Esophagus muscularis mucosa (tissue), 4 donors: ENCODE data around the gene HIRIP3. TPM values are rescaled to one million over a fixed set of nuclear protein-coding genes. Genes with fewer than 3 reads are reported as not detected.
A peak's percentile ranks its signal among the peaks of the same experiment; 100 is the strongest.
"Not testable (repeated sequence)": the region's sequence is repeated elsewhere in the genome, so short reads cannot be mapped to it uniquely, and the experiment has no call there.

ENCODE experiments used
- DNase-seq: peaks from one replicate; pipeline ENCODE4 v3.0.0-alpha.2; 2017; ENCODE audit errors: extremely low spot score
- H3K27ac ChIP-seq, 4 donors: fragments of 200-600 bp; sonication (generic); replicated peaks in 1 of 4; 1 replicate in 3 of 4; 2 replicates in 1 of 4; pipeline ENCODE4 v1.5.1; 2016 to 2019; ENCODE audit warnings: mild to moderate bottlenecking in 1 of 4
- H3K27me3 ChIP-seq, 4 donors: fragments of 200-600 bp; sonication (generic); one replicate each; pipeline versions ENCODE4 v1.5.1 to v1.6.0; 2016 to 2019
- H3K36me3 ChIP-seq, 4 donors: fragments of 200-600 bp; sonication (generic); one replicate each; pipeline ENCODE4 v1.5.1; 2016 to 2019
- H3K4me1 ChIP-seq, 4 donors: fragments of 200-600 bp; sonication (generic); one replicate each; pipeline ENCODE4 v1.5.1; 2016 to 2019
- H3K4me3 ChIP-seq, 4 donors: fragments of 200-600 bp; sonication (generic); 1 replicate in 2 of 4; 2 replicates in 2 of 4; pipeline ENCODE4 v1.5.1; 2016 to 2019; ENCODE audit warnings: mild to moderate bottlenecking in 4 of 4, moderate library complexity in 1 of 4
- H3K9me3 ChIP-seq, 4 donors: fragments of 200-600 bp; sonication (generic); 1 replicate in 3 of 4; 2 replicates in 1 of 4; pipeline ENCODE4 v1.5.1; 2016 to 2019
- CTCF ChIP-seq, 3 experiments: fragments of 200-600 bp in 2 of 3; fragments of 450-650 bp in 1 of 3; sonication (generic) in 2 of 3; IDR thresholded peaks; one replicate each; pipeline ENCODE4 v1.5.1; 2017 to 2019; ENCODE audit warnings: antibody characterized with exemption in 3 of 3, mild to moderate bottlenecking in 2 of 3, moderate library complexity in 1 of 3
- EP300 ChIP-seq: sonication (generic); formaldehyde crosslinking; IDR thresholded peaks from one replicate; pipeline ENCODE4 v1.6.1; 2017; ENCODE audit warnings: antibody characterized with exemption
- POLR2A ChIP-seq: fragments of 450-650 bp; IDR thresholded peaks from one replicate; pipeline ENCODE4 v1.6.1; 2017; ENCODE audit warnings: antibody characterized with exemption, moderate library complexity, mild to moderate bottlenecking, low read depth
- POLR2AphosphoS5 ChIP-seq, 2 donors: sonication (generic); formaldehyde crosslinking; IDR thresholded peaks; one replicate each; pipeline ENCODE4 v1.6.1; 2017; ENCODE audit warnings: antibody characterized with exemption in 2 of 2
- WGBS: methylation state at CpG from one replicate; pipeline ENCODE4 v1.1.5; 2018; 5-methylcytosine and 5-hydroxymethylcytosine counted together
- intact Hi-C: fragments of 100-400 bp; cut with DNase I; formaldehyde crosslinking; loops from one replicate; pipeline ENCODE4 v1.15.1; 2023
- total RNA-seq, 4 donors: library from RNA; depleted of rRNA; stranded (reverse); fragments of >200 nt; gene quantifications; one replicate each; pipeline versions ENCODE4 v1.1.0 to v1.2.1, GENCODE V29; 2016

Gene HIRIP3
- total RNA-seq, 4 donors from 2014 or later: 20.8 to 39.4 (median 22.1) TPM

GRCh38 chr16:29963021-29963743 is 32.2 kb downstream of the HIRIP3 start:
- intact Hi-C loops: loop anchor here (5.0 kb wide), 1 partner anchor 36 kb away; the partner anchor contains the start of gene KCTD13
- peak overlapping the region; percentile 73 to 95 (median 80) for H3K4me3 ChIP-seq

GRCh38 chr16:29962344-29962994 is 32.9 kb downstream of the HIRIP3 start:
- H3K4me3 ChIP-seq: peak overlapping the region; percentile 73 to 95 (median 80)
- no peaks in the 10 kb centered on the region for H3K27me3 ChIP-seq
- peaks cover 0 to 33% (median 6%) of the 10 kb centered on the region in 4 donors for H3K36me3 ChIP-seq
- DNase-seq: no peak
- H3K4me1 ChIP-seq: peaks cover 8 to 34% (median 25%) of the 10 kb centered on the region in 4 donors
- WGBS: 4% methylated on average over 17 of the region's 18 CpGs
- intact Hi-C loops: loop anchor here (5.0 kb wide), 1 partner anchor 35 kb away; the partner anchor contains the start of gene KCTD13
- TF ChIP-seq POLR2AphosphoS5 (IDR thresholded peaks at IDR 0.05): no peak
- TF ChIP-seq CTCF (IDR thresholded peaks at IDR 0.05): no peak
- TF ChIP-seq EP300: no peak
- no peak for TF ChIP-seq POLR2A
- H3K9me3 ChIP-seq: no peaks in the 10 kb centered on the region
- peak overlapping the region; percentile 92 to 95 (median 94) for H3K27ac ChIP-seq

More at GRCh38 chr16:29963021-29963743, 32.2 kb downstream of the HIRIP3 start:
- Histone ChIP-seq H3K27me3 (no peaks in the 10 kb centered on the region), H3K4me1 (peaks cover 8 to 34% (median 25%) of the 10 kb centered on the region in 4 donors), H3K9me3 (no peaks in the 10 kb centered on the region), H3K36me3 (peaks cover 0 to 40% (median 11%) of the 10 kb centered on the region in 4 donors), H3K27ac (peak overlapping the region; percentile 92 to 95 (median 94))
- no peak for TF ChIP-seq POLR2AphosphoS5 (IDR thresholded peaks at IDR 0.05)
- TF ChIP-seq EP300: no peak
- TF ChIP-seq CTCF (IDR thresholded peaks at IDR 0.05): no peak
- TF ChIP-seq POLR2A: no peak
- WGBS: 84% methylated on average over 14 of the region's 14 CpGs
- no peak for DNase-seq

GRCh38 chr16:29961479-29962343 is 33.7 kb downstream of the HIRIP3 start, which contains the start of gene TMEM219:
Gene TMEM219 (plus strand): TSS chr16:29962079. CDS start chr16:29963144, 1,065 bp downstream.
- Histone ChIP-seq H3K36me3 (peaks cover 0 to 26% (median 6%) of the 10 kb centered on the region in 4 donors), H3K4me1 (peaks cover 8 to 34% (median 25%) of the 10 kb centered on the region in 4 donors), H3K27me3 (no peaks in the 10 kb centered on the region), H3K4me3 (peak within 1 kb of the TSS; percentile 73 to 95 (median 80)), H3K27ac (peak within 1 kb of the TSS; percentile 92 to 95 (median 94)), H3K9me3 (no peaks in the 10 kb centered on the region)
- peak; percentile 96 for DNase-seq
- intact Hi-C loops: loop anchor here (5.0 kb wide), 1 partner anchor 34 kb away; the partner anchor contains the start of gene KCTD13
- WGBS: under 1% methylated on average over 45 of the region's 75 CpGs
- TF ChIP-seq POLR2AphosphoS5 (IDR thresholded peaks at IDR 0.05) (peak; percentile 78 to 90), POLR2A (peak; percentile 26), EP300 (no peak), CTCF (IDR thresholded peaks at IDR 0.05) (peak; percentile 33 to 59 (median 59))

GRCh38 chr16:29961127-29961478 is 34.3 kb downstream of the HIRIP3 start:
- 62% methylated on average over 10 of the region's 10 CpGs for WGBS
- Histone ChIP-seq H3K4me1 (peaks cover 8 to 34% (median 25%) of the 10 kb centered on the region in 4 donors), H3K4me3 (peak overlapping the region; percentile 73 to 95 (median 80)), H3K27ac (peak overlapping the region; percentile 92 to 95 (median 94)), H3K9me3 (no peaks in the 10 kb centered on the region), H3K36me3 (peaks cover 0 to 21% (median 6%) of the 10 kb centered on the region in 4 donors), H3K27me3 (no peaks in the 10 kb centered on the region)
- TF ChIP-seq POLR2A (no peak), POLR2AphosphoS5 (IDR thresholded peaks at IDR 0.05) (no peak), CTCF (IDR thresholded peaks at IDR 0.05) (no peak), EP300 (no peak)
- no peak for DNase-seq
- intact Hi-C loops: loop anchor here (5.0 kb wide), 1 partner anchor 34 kb away; the partner anchor contains the start of gene KCTD13

GRCh38 chr16:29959821-29960220 is 35.6 kb downstream of the HIRIP3 start:
- not testable (repeated sequence) for H3K9me3 ChIP-seq, H3K4me3 ChIP-seq, H3K36me3 ChIP-seq, H3K27me3 ChIP-seq, DNase-seq, H3K27ac ChIP-seq
- 88% methylated on average over 4 of the region's 4 CpGs for WGBS
- intact Hi-C loops: loop anchor here (5.0 kb wide), 1 partner anchor 33 kb away; the partner anchor contains the start of gene KCTD13
- H3K4me1 ChIP-seq: peaks cover 8 to 32% (median 24%) of the 10 kb centered on the region in 4 donors
